Measurements from ENCODE around the gene ALK.

Gene ALK

GRCh38 chr2:29322011-29322410 lies 599.4 kb downstream of the ALK start:
- no peak overlapping the region for H3K27ac ChIP-seq
- DNase-seq (ENCODE audit: low read depth, low spot score), result no peak

- no peak for DNase-seq (ENCODE audit: low read depth, low spot score)
- no peak overlapping the region for H3K27ac ChIP-seq
Measured at GRCh38 chr2:29317801-29318485, 603.4 kb downstream of the ALK start.

GRCh38 chr2:29317077-29317517 lies 604.3 kb downstream of the ALK start:
- no peak overlapping the region for H3K27ac ChIP-seq
- no peak for DNase-seq (ENCODE audit: low read depth, low spot score)

GRCh38 chr2:29314816-29315571 lies 606.4 kb downstream of the ALK start:
- DNase-seq (ENCODE audit: low read depth, low spot score), result no peak
- no peak overlapping the region for H3K27ac ChIP-seq

GRCh38 chr2:29311458-29311857 lies 609.9 kb downstream of the ALK start:
- no peak overlapping the region for H3K27ac ChIP-seq
- no peak for DNase-seq (ENCODE audit: low read depth, low spot score)

- no peak for DNase-seq (ENCODE audit: low read depth, low spot score)
- H3K27ac ChIP-seq, result no peak overlapping the region
Measured at GRCh38 chr2:29310650-29311348, 610.6 kb downstream of the ALK start.

GRCh38 chr2:29309090-29310029 lies 612.0 kb downstream of the ALK start:
- no peak overlapping the region for H3K27ac ChIP-seq
- DNase-seq (ENCODE audit: low read depth, low spot score), result no peak

- DNase-seq (ENCODE audit: low read depth, low spot score), result no peak
- H3K27ac ChIP-seq, result no peak overlapping the region
Measured at GRCh38 chr2:29308366-29308765, 613.0 kb downstream of the ALK start.

GRCh38 chr2:29307519-29307918 lies 613.9 kb downstream of the ALK start:
- no peak for DNase-seq (ENCODE audit: low read depth, low spot score)
- H3K27ac ChIP-seq, result no peak overlapping the region

GRCh38 chr2:29305762-29306161 lies 615.6 kb downstream of the ALK start:
- no peak for DNase-seq (ENCODE audit: low read depth, low spot score)
- no peak overlapping the region for H3K27ac ChIP-seq

GRCh38 chr2:29304399-29305060 lies 616.9 kb downstream of the ALK start:
- no peak overlapping the region for H3K27ac ChIP-seq
- no peak for DNase-seq (ENCODE audit: low read depth, low spot score)

GRCh38 chr2:29296585-29296984 lies 624.8 kb downstream of the ALK start:
- H3K27ac ChIP-seq, result no peak overlapping the region
- DNase-seq (ENCODE audit: low read depth, low spot score), result no peak

- no peak for DNase-seq (ENCODE audit: low read depth, low spot score)
- no peak overlapping the region for H3K27ac ChIP-seq
Measured at GRCh38 chr2:29295845-29296244, 625.5 kb downstream of the ALK start.

- H3K27ac ChIP-seq, result no peak overlapping the region
- DNase-seq (ENCODE audit: low read depth, low spot score), result no peak
Measured at GRCh38 chr2:29293830-29294438, 627.5 kb downstream of the ALK start.

GRCh38 chr2:29290293-29291047 lies 630.9 kb downstream of the ALK start:
- H3K27ac ChIP-seq, result no peak overlapping the region
- no peak for DNase-seq (ENCODE audit: low read depth, low spot score)

- no peak for DNase-seq (ENCODE audit: low read depth, low spot score)
- H3K27ac ChIP-seq, result no peak overlapping the region
Measured at GRCh38 chr2:29284671-29285070, 636.7 kb downstream of the ALK start.

GRCh38 chr2:29281916-29282247 lies 639.5 kb downstream of the ALK start:
- no peak overlapping the region for H3K27ac ChIP-seq
- no peak for DNase-seq (ENCODE audit: low read depth, low spot score)

- H3K27ac ChIP-seq, result no peak overlapping the region
- DNase-seq (ENCODE audit: low read depth, low spot score), result no peak
Measured at GRCh38 chr2:29281086-29281915, 640.1 kb downstream of the ALK start.
